ENCODE measurements around the gene SPTBN2. TPM values are rescaled to one million over a fixed set of nuclear protein-coding genes. Genes with fewer than 3 reads are reported as not detected.

Gene SPTBN2
- total RNA-seq, 1 donor: under 0.01 TPM

DNA sequence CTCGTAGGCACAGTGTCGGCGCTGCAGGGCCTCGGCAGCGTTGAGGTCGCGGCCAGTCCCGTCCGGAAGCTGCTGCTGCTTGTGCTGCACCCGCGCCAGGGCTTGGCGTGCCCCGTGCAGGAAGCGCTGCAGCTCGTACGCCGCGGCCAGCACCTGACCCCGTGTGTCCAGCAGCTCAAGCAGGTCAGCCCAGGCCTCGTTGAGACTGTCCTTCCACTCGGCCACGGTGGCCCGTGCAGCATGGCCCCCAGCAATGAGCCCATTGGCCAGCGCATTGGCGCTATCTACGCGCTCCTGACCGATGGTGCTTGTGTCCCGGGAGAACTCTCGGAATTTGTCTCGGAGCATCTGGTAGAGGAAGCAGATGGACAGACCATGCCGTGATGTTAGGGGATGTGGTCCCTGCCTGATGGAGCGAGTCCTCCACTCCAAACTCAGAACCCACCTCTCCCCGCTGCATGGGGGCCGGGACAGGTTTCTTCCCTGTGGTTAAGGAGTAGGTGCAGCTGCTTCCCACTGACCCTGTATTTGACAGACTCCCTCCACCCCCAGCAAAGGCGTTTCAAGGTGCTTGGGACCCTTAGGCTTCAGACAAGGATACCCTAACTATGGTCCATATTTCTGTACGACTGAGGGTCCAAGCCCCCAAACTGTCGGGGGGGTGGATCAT lies 37.6 kb downstream of the SPTBN2 start:
- TF ChIP-seq, protein P1, sequence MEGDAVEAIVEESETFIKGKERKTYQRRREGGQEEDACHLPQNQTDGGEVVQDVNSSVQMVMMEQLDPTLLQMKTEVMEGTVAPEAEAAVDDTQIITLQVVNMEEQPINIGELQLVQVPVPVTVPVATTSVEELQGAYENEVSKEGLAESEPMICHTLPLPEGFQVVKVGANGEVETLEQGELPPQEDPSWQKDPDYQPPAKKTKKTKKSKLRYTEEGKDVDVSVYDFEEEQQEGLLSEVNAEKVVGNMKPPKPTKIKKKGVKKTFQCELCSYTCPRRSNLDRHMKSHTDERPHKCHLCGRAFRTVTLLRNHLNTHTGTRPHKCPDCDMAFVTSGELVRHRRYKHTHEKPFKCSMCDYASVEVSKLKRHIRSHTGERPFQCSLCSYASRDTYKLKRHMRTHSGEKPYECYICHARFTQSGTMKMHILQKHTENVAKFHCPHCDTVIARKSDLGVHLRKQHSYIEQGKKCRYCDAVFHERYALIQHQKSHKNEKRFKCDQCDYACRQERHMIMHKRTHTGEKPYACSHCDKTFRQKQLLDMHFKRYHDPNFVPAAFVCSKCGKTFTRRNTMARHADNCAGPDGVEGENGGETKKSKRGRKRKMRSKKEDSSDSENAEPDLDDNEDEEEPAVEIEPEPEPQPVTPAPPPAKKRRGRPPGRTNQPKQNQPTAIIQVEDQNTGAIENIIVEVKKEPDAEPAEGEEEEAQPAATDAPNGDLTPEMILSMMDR (IDR thresholded peaks at IDR 0.05; ENCODE audit: insufficient read depth, low read depth, low read length): no peak
- no peak for DNase-seq (ENCODE audit: low read depth)
- no peak overlapping the region for H3K4me3 ChIP-seq (ENCODE audit: low read depth, low read length)

DNA sequence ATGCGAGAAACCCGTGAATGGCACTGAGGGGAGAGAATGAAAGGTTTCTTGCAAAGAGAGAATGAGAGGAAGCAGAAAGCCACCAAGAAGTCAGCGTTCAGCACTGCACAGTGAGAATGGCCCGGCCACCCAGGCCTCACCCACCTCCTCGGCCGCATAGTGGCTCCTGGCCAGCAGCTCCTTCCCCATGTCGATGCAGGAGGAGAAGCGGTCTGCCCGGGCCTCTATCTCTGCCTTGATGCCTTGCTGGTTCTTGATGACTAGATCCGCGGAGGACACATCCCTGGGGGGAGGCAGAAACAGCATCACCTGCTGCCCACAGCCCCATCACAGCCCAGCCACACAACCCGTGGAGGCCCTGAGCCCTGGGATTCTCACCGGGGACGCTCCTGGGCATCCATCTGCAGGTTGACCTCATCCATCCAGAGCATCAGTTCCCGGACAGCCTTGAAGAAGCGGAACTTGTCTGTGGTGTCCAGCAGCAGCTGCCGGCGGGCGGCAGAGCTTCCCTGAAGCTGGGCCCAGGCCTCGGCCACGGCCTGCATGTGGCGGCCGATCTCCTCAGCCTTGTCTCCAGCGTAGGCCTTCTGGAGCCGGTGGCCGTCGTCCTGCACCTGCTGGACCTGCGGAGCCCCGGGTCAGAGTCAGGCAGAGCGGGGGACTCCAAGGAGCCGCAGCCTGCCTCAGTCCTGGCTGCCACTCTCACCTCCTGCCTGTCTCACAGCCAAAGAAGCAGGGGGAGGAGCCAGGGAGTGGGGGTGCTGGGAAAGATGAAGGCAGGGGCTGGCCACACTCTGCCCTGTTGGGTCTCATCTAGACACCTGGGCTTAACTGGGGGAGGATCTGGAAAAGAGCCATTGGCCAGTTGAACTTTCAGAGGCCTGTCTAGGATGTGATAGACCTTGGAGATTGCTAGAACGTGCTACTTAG lies 39.1 kb downstream of the SPTBN2 start:
- H3K4me3 ChIP-seq (ENCODE audit: low read depth, low read length): no peak overlapping the region
- TF ChIP-seq, protein P1 (IDR thresholded peaks at IDR 0.05; ENCODE audit: insufficient read depth, low read depth, low read length): no peak
- no peak for DNase-seq (ENCODE audit: low read depth)

DNA sequence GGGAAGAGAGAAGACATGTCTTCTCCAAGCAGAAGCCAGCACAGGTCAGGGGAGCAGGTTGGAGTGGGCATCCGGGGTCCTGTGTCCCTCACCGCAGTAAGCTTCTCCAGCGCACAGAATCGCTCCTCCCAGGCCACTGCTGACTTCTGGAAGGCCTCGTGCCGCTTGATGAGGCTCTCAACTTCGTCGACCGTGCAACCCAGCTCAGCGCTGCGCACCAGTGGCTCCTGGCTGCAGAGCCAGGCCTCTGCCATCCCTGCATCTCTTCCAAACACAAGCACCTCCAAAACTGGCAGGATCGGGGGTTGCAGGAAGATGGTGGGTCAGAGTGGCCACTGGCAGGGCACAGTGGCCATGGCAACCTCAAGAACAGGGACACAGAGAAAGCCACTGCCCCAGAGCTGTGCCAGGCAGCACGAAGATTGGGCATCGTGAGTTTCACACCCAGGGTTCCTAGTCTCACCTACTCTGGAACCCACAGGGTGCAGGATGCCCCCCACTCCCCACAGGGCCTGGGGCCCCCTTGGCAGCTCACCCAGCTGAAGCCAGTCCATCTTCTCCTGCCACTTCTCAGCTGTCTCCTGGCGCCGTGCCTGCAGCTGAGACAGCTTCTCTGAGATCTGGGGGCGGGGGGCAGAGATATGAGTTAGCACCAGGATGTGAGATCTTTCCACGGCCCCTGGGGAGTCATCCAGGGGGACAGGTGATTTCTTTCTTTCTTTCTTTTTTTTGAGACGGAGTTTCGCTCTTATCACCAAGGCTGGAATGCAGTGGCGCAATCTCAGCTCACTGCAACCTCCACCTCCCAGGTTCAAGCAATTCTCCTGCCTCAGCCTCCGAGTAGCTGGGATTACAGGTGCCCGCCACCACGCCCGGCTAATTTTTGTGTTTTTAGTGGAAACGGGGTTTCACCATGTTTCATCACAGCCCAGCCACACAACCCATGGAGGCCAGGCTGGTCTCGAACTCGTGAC lies 40.2 kb downstream of the SPTBN2 start:
- TF ChIP-seq, protein P1 (IDR thresholded peaks at IDR 0.05; ENCODE audit: insufficient read depth, low read depth, low read length): no peak
- no peak for DNase-seq (ENCODE audit: low read depth)
- no peak overlapping the region for H3K4me3 ChIP-seq (ENCODE audit: low read depth, low read length)

DNA sequence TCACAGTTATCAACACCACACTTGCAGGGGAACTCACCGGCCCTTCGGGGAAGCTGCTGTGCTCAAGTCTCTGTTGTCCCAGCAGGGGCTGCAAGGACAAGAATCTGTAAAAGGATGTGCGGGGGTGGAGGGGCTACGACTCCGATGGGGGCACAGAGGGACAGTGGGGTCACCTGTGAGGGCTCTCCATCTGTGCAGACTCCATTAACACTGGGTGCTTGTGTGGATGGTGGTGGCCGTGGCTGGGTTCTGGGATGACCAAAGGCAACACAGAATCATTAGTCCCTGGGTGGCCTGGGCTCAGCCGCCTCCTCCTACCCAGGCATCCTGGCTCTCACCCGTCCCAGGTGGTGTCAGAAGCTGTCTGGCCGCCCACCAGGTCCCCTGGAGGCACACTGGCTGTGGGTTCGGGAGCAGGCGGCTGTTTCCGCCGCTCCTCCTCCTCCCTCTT lies 41.2 kb downstream of the SPTBN2 start:
- TF ChIP-seq, protein P1 (IDR thresholded peaks at IDR 0.05; ENCODE audit: insufficient read depth, low read depth, low read length): no peak
- no peak overlapping the region for H3K4me3 ChIP-seq (ENCODE audit: low read depth, low read length)
- DNase-seq (ENCODE audit: low read depth): no peak

DNA sequence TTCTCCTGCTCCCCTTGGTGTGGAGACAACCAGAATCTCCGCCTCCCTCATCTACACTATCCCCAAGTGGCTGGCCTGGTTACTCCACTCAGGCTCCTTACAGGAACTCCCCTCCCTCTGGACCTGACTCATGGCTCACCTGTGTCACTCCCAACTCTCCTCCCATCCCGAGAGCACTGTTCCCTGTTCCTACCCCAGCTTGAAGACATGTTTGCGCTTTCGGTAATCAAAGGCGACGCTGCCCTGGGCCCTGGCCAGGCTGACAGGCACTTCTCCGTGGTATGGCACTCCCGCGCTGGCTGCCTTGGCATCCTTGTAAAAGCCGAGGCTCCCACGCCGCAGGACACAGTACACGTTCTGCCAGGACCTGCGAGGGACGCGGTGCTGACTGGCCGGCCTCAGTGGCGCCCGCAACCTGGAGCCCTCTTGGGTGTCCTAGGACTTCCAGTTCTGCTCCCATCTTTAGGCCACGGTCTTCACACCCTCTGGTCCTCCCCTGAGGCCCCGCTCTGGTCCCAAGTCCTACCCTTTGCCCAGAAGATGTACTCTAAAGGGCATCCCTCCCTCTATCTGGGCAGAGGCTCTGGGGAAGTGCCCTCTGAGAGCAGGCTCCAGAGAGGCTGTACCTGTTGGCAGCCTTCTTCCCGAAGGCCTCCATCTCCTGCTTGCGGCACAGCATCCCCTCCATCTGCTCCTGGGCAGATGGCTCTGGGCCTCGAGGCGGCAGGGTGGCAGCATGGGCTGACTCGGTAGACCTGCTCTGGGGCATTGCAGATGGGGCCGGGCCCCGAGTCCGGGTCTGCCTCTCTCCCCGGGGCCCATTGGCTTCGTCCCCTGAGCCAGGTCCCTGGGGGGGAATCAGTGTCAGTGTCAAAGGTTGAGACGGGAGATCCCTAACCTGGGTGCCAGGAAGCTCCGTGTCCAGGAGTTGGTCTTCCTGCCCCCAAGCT lies 41.9 kb downstream of the SPTBN2 start:
- no peak overlapping the region for H3K4me3 ChIP-seq (ENCODE audit: low read depth, low read length)
- no peak for DNase-seq (ENCODE audit: low read depth)
- TF ChIP-seq, protein P1 (IDR thresholded peaks at IDR 0.05; ENCODE audit: insufficient read depth, low read depth, low read length): no peak
